GM12873 (cell line): Measurements from ENCODE around the gene CIC.

Source experiments
- CTCF ChIP-seq: IDR thresholded peaks from 2 replicates; pipeline ENCODE4 v1.5.1; 2012; ENCODE audit warnings: low read depth, mild to moderate bottlenecking, moderate library complexity, low read length, control low read depth; ENCODE audit not compliant: insufficient read depth; ENCODE audit errors: missing control alignments

CIC gene

GRCh38 chr19:42250183-42250665, 18.8 kb upstream of the CIC start:
- no peak for TF ChIP-seq CTCF

GRCh38 chr19:42250666-42251531, 18.2 kb upstream of the CIC start:
- TF ChIP-seq CTCF, result no peak

- TF ChIP-seq CTCF, result no peak
Observed at GRCh38 chr19:42251572-42252358, 17.3 kb upstream of the CIC start.

GRCh38 chr19:42252365-42253244, 16.4 kb upstream of the CIC start:
- TF ChIP-seq CTCF, result no peak

- no peak for TF ChIP-seq CTCF
Observed at GRCh38 chr19:42253245-42254088, 15.6 kb upstream of the CIC start.

- no peak for TF ChIP-seq CTCF
Observed at GRCh38 chr19:42254089-42254849, 14.8 kb upstream of the CIC start.
